ENCODE measurements around the gene CTCFL.

CTCFL gene

GRCh38 chr20:57461726-57462125 is 63.2 kb downstream of the CTCFL start:
- DNase-seq, result no peak

- no peak for DNase-seq
Measured at GRCh38 chr20:57460781-57461465, 64.0 kb downstream of the CTCFL start.

- DNase-seq, result no peak
Measured at GRCh38 chr20:57459897-57460296, 65.0 kb downstream of the CTCFL start.

GRCh38 chr20:57459278-57459677 is 65.7 kb downstream of the CTCFL start:
- no peak for DNase-seq

GRCh38 chr20:57458400-57459160 is 66.4 kb downstream of the CTCFL start:
- DNase-seq, result no peak

- no peak for DNase-seq
Measured at GRCh38 chr20:57457243-57458095, 67.5 kb downstream of the CTCFL start.

GRCh38 chr20:57456116-57456515 is 68.8 kb downstream of the CTCFL start:
- DNase-seq, result no peak

- no peak for DNase-seq
Measured at GRCh38 chr20:57455386-57455785, 69.6 kb downstream of the CTCFL start.

- no peak for DNase-seq
Measured at GRCh38 chr20:57451795-57452661, 72.9 kb downstream of the CTCFL start.

- DNase-seq, result no peak
Measured at GRCh38 chr20:57451431-57451794, 73.5 kb downstream of the CTCFL start.

- no peak for DNase-seq
Measured at GRCh38 chr20:57450931-57451330, 74.0 kb downstream of the CTCFL start.

- no peak for DNase-seq
Measured at GRCh38 chr20:57450419-57450818, 74.5 kb downstream of the CTCFL start.

GRCh38 chr20:57449398-57450354 is 75.3 kb downstream of the CTCFL start:
- DNase-seq, result no peak

- DNase-seq, result no peak
Measured at GRCh38 chr20:57448764-57449354, 76.1 kb downstream of the CTCFL start.
